GM12801 (cell line): ENCODE measurements around the gene CXCL12.

Experiments
- CTCF ChIP-seq: IDR thresholded peaks from one replicate; pipeline ENCODE4 v1.5.1; 2011; ENCODE audit warnings: control low read depth; ENCODE audit not compliant: insufficient read length; ENCODE audit errors: extremely low read depth

CXCL12 gene

GRCh38 chr10:44348496-44348895 lies 36.4 kb downstream of the CXCL12 start:
- TF ChIP-seq CTCF: no peak

GRCh38 chr10:44347609-44348400 lies 37.1 kb downstream of the CXCL12 start:
- no peak for TF ChIP-seq CTCF

- no peak for TF ChIP-seq CTCF
Observed at GRCh38 chr10:44344727-44345126, 40.2 kb downstream of the CXCL12 start.

- TF ChIP-seq CTCF: no peak
Observed at GRCh38 chr10:44343843-44344242, 41.1 kb downstream of the CXCL12 start.

GRCh38 chr10:44341886-44342285 lies 43.0 kb downstream of the CXCL12 start:
- TF ChIP-seq CTCF: no peak

GRCh38 chr10:44340557-44340956 lies 44.3 kb downstream of the CXCL12 start:
- TF ChIP-seq CTCF: no peak

GRCh38 chr10:44339218-44339617 lies 45.7 kb downstream of the CXCL12 start:
- TF ChIP-seq CTCF: no peak
